ENCODE data around the gene DNAJC15.

- TF ChIP-seq CTCF (conservative IDR thresholded peaks at IDR 0.05; ENCODE audit: low read length) (no peak), EZH2phosphoT487 (IDR thresholded peaks at IDR 0.05; ENCODE audit: borderline replicate concordance) (no peak)
Measured at GRCh38 chr13:43058831-43059230, 35.4 kb downstream of the DNAJC15 start.

Data from Loucy (cell line).